ENCODE measurements around the gene PTGIS. TPM values are rescaled to one million over a fixed set of nuclear protein-coding genes. Genes with fewer than 3 reads are reported as not detected.

The PTGIS gene
- total RNA-seq, 2 donors from 2014 or later = 9.9 to 10.9 TPM

DNA sequence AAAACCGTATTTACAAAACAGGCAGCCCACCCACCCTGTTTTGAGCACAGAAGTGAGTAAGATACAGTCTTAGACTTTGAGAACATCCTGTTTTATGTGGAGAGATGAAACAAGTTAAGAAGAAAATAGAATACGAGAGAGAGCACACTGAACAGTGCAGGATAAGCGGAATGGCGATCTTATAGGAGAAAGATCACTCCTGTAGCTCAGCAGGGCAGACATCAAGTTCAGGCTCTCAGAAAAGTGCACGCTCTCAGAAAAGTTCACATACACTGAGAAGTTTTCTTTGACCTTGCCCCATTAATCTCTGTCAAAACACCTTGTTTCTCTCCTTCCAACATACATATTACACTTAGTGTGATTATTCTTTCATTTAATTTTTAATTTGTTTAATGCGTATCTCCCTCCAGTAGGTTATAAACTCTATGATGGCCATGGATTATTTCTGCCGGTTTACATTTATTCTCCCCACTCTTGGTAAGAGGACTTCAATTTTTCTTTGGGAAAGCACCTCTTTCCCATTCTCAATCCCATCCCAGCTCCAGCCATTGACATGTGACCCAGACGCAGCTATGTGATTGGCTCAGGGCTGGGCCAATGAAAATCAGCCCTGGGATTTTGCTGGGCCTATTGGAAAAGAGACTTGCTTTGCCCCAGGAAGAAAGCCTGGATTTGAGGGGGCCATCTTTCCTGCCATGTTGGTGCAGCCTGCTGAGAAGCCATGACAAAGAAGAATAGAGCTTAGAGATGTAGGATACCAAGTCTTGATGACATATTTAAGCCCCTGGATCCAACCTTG lies 101.6 kb downstream of the PTGIS start:
- DNase-seq (no peak), ATAC-seq (no peak)
- H3K36me3 ChIP-seq (replicated peaks in 1 of 2; ENCODE audit: insufficient read depth in 1 of 2, low read depth in 2 of 2) = no peaks in the 10 kb centered on the region
- WGBS, 2 donors = 76 to 82% methylated on average over 8 of the region's 8 CpGs
- H3K27ac ChIP-seq = no peak overlapping the region
- no peaks in the 10 kb centered on the region for H3K4me1 ChIP-seq
- no peaks in the 10 kb centered on the region for H3K9me3 ChIP-seq
- intact Hi-C loops (cut with DNase I) = no loop called here
- TF ChIP-seq POLR2A (IDR thresholded peaks at IDR 0.05) = no peak
- TF ChIP-seq, protein P1, sequence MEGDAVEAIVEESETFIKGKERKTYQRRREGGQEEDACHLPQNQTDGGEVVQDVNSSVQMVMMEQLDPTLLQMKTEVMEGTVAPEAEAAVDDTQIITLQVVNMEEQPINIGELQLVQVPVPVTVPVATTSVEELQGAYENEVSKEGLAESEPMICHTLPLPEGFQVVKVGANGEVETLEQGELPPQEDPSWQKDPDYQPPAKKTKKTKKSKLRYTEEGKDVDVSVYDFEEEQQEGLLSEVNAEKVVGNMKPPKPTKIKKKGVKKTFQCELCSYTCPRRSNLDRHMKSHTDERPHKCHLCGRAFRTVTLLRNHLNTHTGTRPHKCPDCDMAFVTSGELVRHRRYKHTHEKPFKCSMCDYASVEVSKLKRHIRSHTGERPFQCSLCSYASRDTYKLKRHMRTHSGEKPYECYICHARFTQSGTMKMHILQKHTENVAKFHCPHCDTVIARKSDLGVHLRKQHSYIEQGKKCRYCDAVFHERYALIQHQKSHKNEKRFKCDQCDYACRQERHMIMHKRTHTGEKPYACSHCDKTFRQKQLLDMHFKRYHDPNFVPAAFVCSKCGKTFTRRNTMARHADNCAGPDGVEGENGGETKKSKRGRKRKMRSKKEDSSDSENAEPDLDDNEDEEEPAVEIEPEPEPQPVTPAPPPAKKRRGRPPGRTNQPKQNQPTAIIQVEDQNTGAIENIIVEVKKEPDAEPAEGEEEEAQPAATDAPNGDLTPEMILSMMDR (IDR thresholded peaks at IDR 0.05) = no peak
- no peaks in the 10 kb centered on the region for H3K27me3 ChIP-seq
- no peak overlapping the region for H3K4me3 ChIP-seq

DNA sequence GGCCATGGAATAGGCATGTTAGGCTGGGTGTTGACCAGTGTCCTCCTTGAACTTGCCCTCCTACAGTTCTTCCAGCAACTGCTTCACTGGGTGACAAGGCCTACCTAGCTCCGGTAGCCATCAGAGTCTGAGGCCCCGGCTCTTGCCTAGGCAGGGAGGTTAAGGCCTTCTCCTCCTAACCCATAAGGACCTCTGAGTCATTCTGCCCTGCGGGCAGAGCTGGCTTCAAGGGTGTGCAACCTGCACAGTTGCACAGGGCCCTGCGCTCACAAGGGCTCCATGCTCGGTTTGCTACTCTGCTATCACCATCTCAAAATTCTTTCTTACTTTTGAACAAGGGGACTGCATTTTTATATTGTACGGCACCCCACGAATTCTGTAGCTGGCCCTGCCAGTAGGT lies 103.4 kb downstream of the PTGIS start:
- Histone ChIP-seq H3K9me3 (no peaks in the 10 kb centered on the region), H3K36me3 (replicated peaks in 1 of 2; ENCODE audit: insufficient read depth in 1 of 2, low read depth in 2 of 2) (no peaks in the 10 kb centered on the region), H3K4me3 (no peak overlapping the region), H3K27me3 (no peaks in the 10 kb centered on the region), H3K4me1 (peaks cover 9% of the 10 kb centered on the region), H3K27ac (no peak overlapping the region)
- TF ChIP-seq, protein P1 (IDR thresholded peaks at IDR 0.05) = no peak
- no peak for TF ChIP-seq POLR2A (IDR thresholded peaks at IDR 0.05)
- intact Hi-C loops (cut with DNase I) = no loop called here
- 80 to 83% methylated on average over 4 to 7 of the region's 7 CpGs for WGBS, 2 donors
- ATAC-seq (no peak), DNase-seq (no peak)

DNA sequence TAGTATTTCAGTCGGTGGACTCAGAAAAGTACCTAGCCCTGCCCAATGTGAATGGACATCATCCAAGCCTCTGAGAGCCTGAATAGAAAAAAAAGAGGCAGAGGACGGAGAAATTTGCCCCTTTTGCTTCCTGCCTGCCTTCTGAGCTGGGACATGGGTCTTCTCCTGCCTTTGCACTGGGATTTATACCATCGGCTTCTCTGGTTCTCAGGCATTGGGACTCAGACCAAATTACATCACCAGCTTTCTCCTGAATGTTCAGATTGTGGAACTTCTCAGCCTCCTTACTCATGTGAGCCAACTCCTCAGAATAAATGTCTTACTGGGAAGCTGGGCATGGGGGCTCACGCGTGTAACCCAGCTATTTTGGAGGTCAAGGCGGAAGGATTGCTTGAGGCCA lies 105.3 kb downstream of the PTGIS start:
- DNase-seq (no peak), ATAC-seq (no peak)
- H3K27me3 ChIP-seq = no peaks in the 10 kb centered on the region
- WGBS, 2 donors = 55% methylated on average over 6 of the region's 6 CpGs
- peak overlapping the region in 2 of 4 donors; percentile 36 to 37 for H3K27ac ChIP-seq
- no peaks in the 10 kb centered on the region for H3K36me3 ChIP-seq (replicated peaks in 1 of 2; ENCODE audit: insufficient read depth in 1 of 2, low read depth in 2 of 2)
- intact Hi-C loops (cut with DNase I) = no loop called here
- no peak overlapping the region for H3K4me3 ChIP-seq
- peaks cover 9% of the 10 kb centered on the region for H3K4me1 ChIP-seq
- TF ChIP-seq POLR2A (IDR thresholded peaks at IDR 0.05) = no peak
- no peaks in the 10 kb centered on the region for H3K9me3 ChIP-seq

- intact Hi-C loops (cut with DNase I) = no loop called here
- H3K9me3 ChIP-seq = no peaks in the 10 kb centered on the region
- no peak overlapping the region for H3K4me3 ChIP-seq
- WGBS, 2 donors = 58 to 60% methylated on average over 9 of the region's 9 CpGs
- peaks cover 9% of the 10 kb centered on the region for H3K4me1 ChIP-seq
- no peaks in the 10 kb centered on the region for H3K27me3 ChIP-seq
- TF ChIP-seq, protein P1 (IDR thresholded peaks at IDR 0.05) = no peak
- TF ChIP-seq POLR2A (IDR thresholded peaks at IDR 0.05) = no peak
- ATAC-seq (peak; percentile 28), DNase-seq (no peak)
- H3K36me3 ChIP-seq (replicated peaks in 1 of 2; ENCODE audit: insufficient read depth in 1 of 2, low read depth in 2 of 2) = no peaks in the 10 kb centered on the region
- peak overlapping the region in 2 of 4 donors; percentile 36 to 37 for H3K27ac ChIP-seq
Measured at GRCh38 chr20:49461894-49462620, 105.9 kb downstream of the PTGIS start.

- peak; percentile 48 to 71 (median 57) for DNase-seq
- 32 to 67% methylated on average over 5 of the region's 5 CpGs for WGBS, 2 donors
- Histone ChIP-seq H3K27ac (peak overlapping the region in 2 of 4 donors; percentile 36 to 37), H3K27me3 (no peaks in the 10 kb centered on the region), H3K36me3 (replicated peaks in 1 of 2; ENCODE audit: insufficient read depth in 1 of 2, low read depth in 2 of 2) (no peaks in the 10 kb centered on the region), H3K4me3 (no peak overlapping the region), H3K9me3 (no peaks in the 10 kb centered on the region), H3K4me1 (peaks cover 9% of the 10 kb centered on the region)
- peak; percentile 79 for ATAC-seq
- intact Hi-C loops (cut with DNase I) = no loop called here
- TF ChIP-seq POLR2A (IDR thresholded peaks at IDR 0.05) = no peak
- TF ChIP-seq, protein P1 (IDR thresholded peaks at IDR 0.05) = no peak
Measured at GRCh38 chr20:49460916-49461315, 107.0 kb downstream of the PTGIS start.

Measured in body of pancreas (tissue), 4 donors.